Smooth muscle cell (in vitro differentiated cells): ENCODE results near the gene ABHD6. TPM values are rescaled to one million over a fixed set of nuclear protein-coding genes. Genes with fewer than 3 reads are reported as not detected.

ENCODE experiments used
- DNase-seq: peaks from one replicate; lab custom pipeline; 2025; ENCODE audit not compliant: unreplicated experiment; lab: John Stamatoyannopoulos, UW
- H2AFZ ChIP-seq: fragments of 200-600 bp; sonication (generic); 2 replicates; pipeline ENCODE4 v1.6.0; 2016; ENCODE audit warnings: antibody characterized with exemption, low read depth, mild to moderate bottlenecking
- H3F3A ChIP-seq: fragments of 200-600 bp; sonication (generic); 2 replicates; pipeline ENCODE4 v1.6.0; 2017; ENCODE audit warnings: antibody characterized with exemption, low read depth
- H3K27ac ChIP-seq: fragments of 200-600 bp; sonication (generic); 2 replicates; pipeline ENCODE4 v1.5.1; 2016; ENCODE audit warnings: low read depth, mild to moderate bottlenecking
- H3K27me3 ChIP-seq: fragments of 200-600 bp; sonication (generic); 2 replicates; pipeline ENCODE4 v1.6.1; 2016; ENCODE audit warnings: low read depth, mild to moderate bottlenecking
- H3K36me3 ChIP-seq: fragments of 200-600 bp; sonication (generic); 2 replicates; pipeline ENCODE4 v1.5.1; 2016; ENCODE audit warnings: low read depth
- H3K4me1 ChIP-seq: fragments of 200-600 bp; sonication (generic); 2 replicates; pipeline ENCODE4 v1.5.1; 2016; ENCODE audit warnings: low read depth
- H3K4me2 ChIP-seq: fragments of 200-600 bp; sonication (generic); 2 replicates; pipeline ENCODE4 v1.6.0; 2016; ENCODE audit warnings: mild to moderate bottlenecking
- H3K4me3 ChIP-seq: fragments of 200-600 bp; sonication (generic); 2 replicates; pipeline ENCODE4 v1.5.1; 2016; ENCODE audit warnings: mild to moderate bottlenecking
- H3K79me2 ChIP-seq: fragments of 200-600 bp; sonication (generic); 2 replicates; pipeline ENCODE4 v1.6.0; 2016; ENCODE audit warnings: low read depth, mild to moderate bottlenecking
- H3K9ac ChIP-seq: fragments of 200-600 bp; sonication (generic); 2 replicates; pipeline ENCODE4 v1.6.0; 2016; ENCODE audit warnings: low read depth
- H3K9me3 ChIP-seq: fragments of 200-600 bp; sonication (generic); replicated peaks from 2 replicates; pipeline ENCODE4 v1.5.1; 2016; ENCODE audit warnings: low read depth
- H4K20me1 ChIP-seq: fragments of 200-600 bp; sonication (generic); 2 replicates; pipeline ENCODE4 v1.6.0; 2016; ENCODE audit warnings: low read depth
- CTCF ChIP-seq: fragments of 200-600 bp; sonication (generic); IDR thresholded peaks from 2 replicates; pipeline ENCODE4 v1.5.1; 2017; ENCODE audit warnings: borderline replicate concordance, mild to moderate bottlenecking, antibody characterized with exemption; ENCODE audit not compliant: insufficient read depth, poor library complexity, severe bottlenecking
- WGBS: methylation state at CpG from one replicate; pipeline ENCODE4 v1.1.7; 2016; ENCODE audit warnings: low lambda C conversion rate; 5-methylcytosine and 5-hydroxymethylcytosine counted together
- polyA plus RNA-seq: library from polyadenylated mRNA; unstranded; fragments of >200 nt; fragmentation: Nextera tagmentation; extraction: Ambion mirVana; gene quantifications from 2 replicates; pipeline ENCODE4 v1.2.1, GENCODE V29; 2016
- small RNA-seq: library from RNA; depleted of rRNA; stranded (forward); fragments of <200 nt; gene quantifications from one replicate; pipeline ENCODE3, GENCODE V24; 2014
- total RNA-seq: library from RNA; depleted of rRNA; stranded (reverse); fragments of >200 nt; gene quantifications from 2 replicates; pipeline ENCODE4 v1.2.3, GENCODE V29; 2014

ABHD6 gene
- total and polyA plus RNA-seq, 2 experiments from 2014 or later = 3.9 to 7.1 TPM

GRCh38 chr3:58341376-58341775, 103.8 kb downstream of the ABHD6 start:
- Histone ChIP-seq H3K4me1 (no peaks in the 10 kb centered on the region), H3K36me3 (no peaks in the 10 kb centered on the region), H3K27ac (no peak overlapping the region), H4K20me1 (peaks cover 16% of the 10 kb centered on the region), H3F3A (no peaks in the 10 kb centered on the region), H3K79me2 (peaks cover 82% of the 10 kb centered on the region), H2AFZ (no peak overlapping the region), H3K4me3 (no peak overlapping the region), H3K4me2 (no peak overlapping the region), H3K27me3 (no peaks in the 10 kb centered on the region), H3K9ac (no peak overlapping the region), H3K9me3 (no peaks in the 10 kb centered on the region)
- WGBS = 88% methylated on average over 3 of the region's 3 CpGs
- DNase-seq = no peak
- no peak for TF ChIP-seq CTCF

GRCh38 chr3:58342676-58343075, 105.1 kb downstream of the ABHD6 start:
- 95% methylated on average over 5 of the region's 5 CpGs for WGBS
- H3K9ac ChIP-seq = no peak overlapping the region

More at GRCh38 chr3:58342676-58343075, 105.1 kb downstream of the ABHD6 start:
- Histone ChIP-seq H2AFZ (no peak overlapping the region), H3K4me2 (no peak overlapping the region), H3K4me1 (no peaks in the 10 kb centered on the region), H3K79me2 (peaks cover 85% of the 10 kb centered on the region), H3K4me3 (no peak overlapping the region), H3K27me3 (no peaks in the 10 kb centered on the region), H3K9me3 (no peaks in the 10 kb centered on the region), H3K27ac (no peak overlapping the region), H4K20me1 (peaks cover 20% of the 10 kb centered on the region), H3K36me3 (no peaks in the 10 kb centered on the region), H3F3A (no peaks in the 10 kb centered on the region)
- no peak for TF ChIP-seq CTCF
- DNase-seq = no peak

Small RNA genes lying within 50 kb of the gene (small RNA-seq; reads per million reads assigned to genes)
- 0.18 reads per million for gene AC098479.1

Other genes with a start within 250 kb of the ABHD6 start
- 106 and 145 TPM in 2 replicates for gene FLNB, start 229.4 kb upstream of the ABHD6 start, total RNA-seq
- 52.7 and 85.9 TPM in 2 replicates for gene FLNB, start 229.4 kb upstream of the ABHD6 start, polyA plus RNA-seq
- 0.63 TPM in 1 of 2 replicates, not detected in the other for gene DNASE1L3, start 26.8 kb upstream of the ABHD6 start, total RNA-seq
- gene DNASE1L3, start 26.8 kb upstream of the ABHD6 start, polyA plus RNA-seq = 1.1 and 2.0 TPM in 2 replicates
- 10.4 and 17.4 TPM in 2 replicates for gene RPP14, start 68.5 kb downstream of the ABHD6 start, total RNA-seq
- 7.7 and 9.8 TPM in 2 replicates for gene RPP14, start 68.5 kb downstream of the ABHD6 start, polyA plus RNA-seq
- 16.9 and 19.6 TPM in 2 replicates for gene HTD2, start 68.7 kb downstream of the ABHD6 start, total RNA-seq
- 19.4 and 19.7 TPM in 2 replicates for gene HTD2, start 68.7 kb downstream of the ABHD6 start, polyA plus RNA-seq
- gene PXK, start 95.1 kb downstream of the ABHD6 start, total RNA-seq = 30.5 and 33.3 TPM in 2 replicates
- gene PXK, start 95.1 kb downstream of the ABHD6 start, polyA plus RNA-seq = 23.8 and 25.1 TPM in 2 replicates
- gene PDHB, start 196.0 kb downstream of the ABHD6 start, total RNA-seq = 123 and 134 TPM in 2 replicates
- 122 and 128 TPM in 2 replicates for gene PDHB, start 196.0 kb downstream of the ABHD6 start, polyA plus RNA-seq